Ascending aorta (tissue), 2 donors: ENCODE results near the gene LRIG2. TPM values are rescaled to one million over a fixed set of nuclear protein-coding genes. Genes with fewer than 3 reads are reported as not detected.

Experiments used
- DNase-seq, 2 donors: peaks; one replicate each; pipeline ENCODE4 v3.0.0-alpha.2; 2019; ENCODE audit warnings: low spot score in 2 of 2
- H3K27ac ChIP-seq, 2 donors: fragments of 200-600 bp; sonication (generic); one replicate each; pipeline ENCODE4 v1.5.1; 2016 to 2017; ENCODE audit warnings: mild to moderate bottlenecking in 1 of 2
- H3K27me3 ChIP-seq: fragments of 200-600 bp; sonication (generic); one replicate; pipeline ENCODE4 v1.5.1; 2017
- H3K36me3 ChIP-seq, 2 donors: fragments of 200-600 bp; sonication (generic); one replicate each; pipeline ENCODE4 v1.5.1; 2016
- H3K4me1 ChIP-seq, 2 donors: fragments of 200-600 bp; sonication (generic); one replicate each; pipeline ENCODE4 v1.5.1; 2016 to 2017; ENCODE audit warnings: mild to moderate bottlenecking in 1 of 2
- H3K4me3 ChIP-seq, 2 donors: fragments of 200-600 bp; sonication (generic); one replicate each; pipeline ENCODE4 v1.5.1; 2016 to 2017; ENCODE audit warnings: mild to moderate bottlenecking in 1 of 2
- H3K9me3 ChIP-seq, 2 donors: fragments of 200-600 bp; sonication (generic); one replicate each; pipeline ENCODE4 v1.5.1; 2016
- CTCF ChIP-seq, 3 experiments: fragments of 200-600 bp in 2 of 3; fragments of 450-650 bp in 1 of 3; sonication (generic) in 2 of 3; IDR thresholded peaks; one replicate each; pipeline ENCODE4 v1.5.1; 2016 to 2019; ENCODE audit warnings: antibody characterized with exemption in 3 of 3, mild to moderate bottlenecking in 1 of 3, moderate library complexity in 1 of 3
- intact Hi-C: fragments of 100-400 bp; cut with DNase I; formaldehyde crosslinking; loops from one replicate; pipeline ENCODE4 v1.15.1; 2023
- total RNA-seq: library from RNA; depleted of rRNA; stranded (reverse); fragments of >200 nt; gene quantifications from one replicate; pipeline ENCODE4 v1.1.0, GENCODE V29; 2016

The LRIG2 gene
- total RNA-seq, 1 donor from 2014 or later: 16.1 TPM

DNA sequence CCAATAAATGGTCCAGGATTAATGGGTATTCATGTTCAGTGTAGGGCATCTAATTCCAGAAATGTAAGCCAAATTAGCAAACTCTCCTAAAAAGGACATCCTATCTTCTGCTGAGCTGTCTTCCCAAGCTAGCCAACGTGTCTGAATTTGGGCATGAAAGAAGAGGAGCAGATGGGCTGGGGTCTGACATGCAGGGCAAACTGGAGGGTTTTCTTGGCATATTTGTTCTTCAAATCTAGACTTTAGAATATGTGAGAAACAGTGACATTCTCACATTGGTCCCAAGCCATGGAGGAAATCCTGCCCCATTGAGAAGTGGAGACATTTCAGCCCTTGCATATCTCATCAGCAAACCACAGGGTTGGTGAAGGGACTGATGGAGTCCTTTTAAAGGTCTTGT lies 67.2 kb downstream of the LRIG2 start:
- no peak for DNase-seq
- H3K27ac ChIP-seq: no peak overlapping the region
- H3K4me3 ChIP-seq: no peak overlapping the region
- no peaks in the 10 kb centered on the region for H3K9me3 ChIP-seq
- H3K4me1 ChIP-seq: peaks cover 0 to 2% of the 10 kb centered on the region in 2 donors
- intact Hi-C loops: loop anchor here (1.0 kb wide), 1 partner anchor 538 kb away; no protein-coding TSS in a partner anchor
- H3K36me3 ChIP-seq: no peaks in the 10 kb centered on the region
- no peaks in the 10 kb centered on the region for H3K27me3 ChIP-seq
- no peak for TF ChIP-seq CTCF (IDR thresholded peaks at IDR 0.05)

DNA sequence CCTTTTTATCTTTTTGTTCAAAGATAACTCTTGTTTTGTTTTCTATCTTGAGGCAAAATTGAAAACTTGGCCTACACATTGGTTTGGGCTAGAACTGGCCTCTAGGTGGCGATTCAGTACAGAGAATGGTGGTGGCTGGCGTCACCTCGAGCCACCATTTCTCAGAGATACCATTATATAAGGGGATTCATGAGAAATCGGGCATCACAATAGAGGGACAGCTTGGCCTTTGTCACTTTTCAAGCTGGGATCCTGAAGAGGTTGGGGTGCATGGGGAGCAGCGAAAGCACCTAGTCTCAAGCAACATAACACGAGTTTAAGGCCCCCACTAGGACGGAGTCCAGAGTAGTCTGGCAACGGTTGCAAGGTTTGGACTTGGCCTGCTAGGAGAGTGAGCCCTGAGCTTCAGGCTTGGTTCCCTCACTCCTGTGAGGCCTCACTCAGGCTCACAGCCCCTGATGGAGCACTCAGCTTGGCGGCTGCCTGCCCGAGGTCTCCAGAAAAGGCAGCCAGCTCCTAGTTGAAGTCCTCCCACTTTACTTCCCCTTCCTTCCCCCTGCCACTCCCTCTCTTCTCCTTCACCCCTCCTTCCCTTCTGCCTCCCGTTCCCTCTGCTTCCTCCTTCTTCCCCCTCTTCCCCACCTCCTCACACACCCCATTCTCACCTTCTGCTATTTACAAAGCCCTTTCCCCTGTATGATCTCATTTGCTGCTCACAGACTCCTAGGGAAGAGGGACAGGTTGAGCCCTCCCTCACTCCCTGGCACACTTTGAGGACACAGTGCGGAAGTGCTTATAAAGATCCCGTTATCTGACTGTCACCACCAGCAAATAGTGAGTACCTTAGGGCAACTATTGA lies 67.8 kb downstream of the LRIG2 start:
- DNase-seq: peak in 1 of 2 donors; percentile 73
- peaks cover 0 to 2% of the 10 kb centered on the region in 2 donors for H3K4me1 ChIP-seq
- no peaks in the 10 kb centered on the region for H3K9me3 ChIP-seq
- no peaks in the 10 kb centered on the region for H3K27me3 ChIP-seq
- no peaks in the 10 kb centered on the region for H3K36me3 ChIP-seq
- intact Hi-C loops: loop anchor here (1.0 kb wide), 1 partner anchor 537 kb away; no protein-coding TSS in a partner anchor
- peak; percentile 59 to 86 (median 73) for TF ChIP-seq CTCF (IDR thresholded peaks at IDR 0.05)
- H3K4me3 ChIP-seq: peak overlapping the region in 1 of 2 donors; percentile 25
- no peak overlapping the region for H3K27ac ChIP-seq

- intact Hi-C loops: no loop called here
- TF ChIP-seq CTCF (IDR thresholded peaks at IDR 0.05): no peak
- no peak overlapping the region for H3K4me3 ChIP-seq
These were observed 68.9 kb downstream of the LRIG2 start for GRCh38 chr1:113141650-113142473.

GRCh38 chr1:113142791-113143190 lies 69.8 kb downstream of the LRIG2 start:
- H3K4me3 ChIP-seq: no peak overlapping the region
- H3K27ac ChIP-seq: no peak overlapping the region
- peaks cover 0 to 2% of the 10 kb centered on the region in 2 donors for H3K4me1 ChIP-seq
- H3K36me3 ChIP-seq: no peaks in the 10 kb centered on the region
- DNase-seq: no peak
- intact Hi-C loops: no loop called here
- H3K9me3 ChIP-seq: no peaks in the 10 kb centered on the region
- no peak for TF ChIP-seq CTCF (IDR thresholded peaks at IDR 0.05)
- H3K27me3 ChIP-seq: no peaks in the 10 kb centered on the region

More at GRCh38 chr1:113141650-113142473, 68.9 kb downstream of the LRIG2 start:
- Histone ChIP-seq H3K36me3 (no peaks in the 10 kb centered on the region), H3K4me1 (peaks cover 0 to 2% of the 10 kb centered on the region in 2 donors), H3K27ac (peak overlapping the region in 1 of 2 donors; percentile 26), H3K9me3 (no peaks in the 10 kb centered on the region), H3K27me3 (no peaks in the 10 kb centered on the region)
- no peak for DNase-seq

DNA sequence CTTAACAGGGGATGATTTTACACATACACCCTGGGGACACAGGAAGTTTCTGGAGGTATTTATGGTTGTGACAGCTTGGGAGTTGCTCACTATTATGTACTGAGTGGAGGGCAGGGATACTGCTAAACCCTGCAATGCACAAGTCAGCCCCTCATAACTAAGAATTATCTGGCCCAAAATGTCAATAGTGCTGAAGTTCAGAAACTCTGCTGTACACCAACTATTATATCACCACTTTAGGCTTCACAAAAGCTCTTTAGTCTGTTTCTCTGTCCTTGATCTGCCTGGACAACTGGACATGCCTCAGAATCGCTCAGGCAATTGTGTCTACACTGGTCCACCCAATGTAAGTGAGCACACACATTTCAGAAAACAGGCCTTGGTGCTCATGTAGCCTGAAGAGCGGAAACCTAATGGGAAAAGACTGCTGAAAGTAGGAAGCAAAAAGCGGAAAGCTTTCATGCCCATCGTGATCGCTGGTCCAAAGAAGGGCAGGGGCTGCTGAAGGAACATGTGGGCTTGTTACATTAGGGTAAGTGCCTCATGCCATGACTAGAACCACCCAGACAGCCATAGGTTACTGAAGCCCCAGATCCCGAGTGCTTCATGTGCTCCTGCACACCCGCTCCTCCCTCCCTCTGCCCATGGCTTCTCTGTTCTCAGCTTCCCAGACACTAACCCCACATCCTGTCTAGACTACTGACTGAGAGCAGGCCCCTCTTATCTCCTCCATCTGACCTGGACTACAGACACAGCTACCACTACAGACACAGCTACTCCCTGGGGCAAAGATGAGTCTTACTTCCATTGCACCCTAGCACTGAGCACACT lies 73.5 kb downstream of the LRIG2 start:
- no peak overlapping the region for H3K27ac ChIP-seq
- no peak overlapping the region for H3K4me3 ChIP-seq
- intact Hi-C loops: no loop called here
- DNase-seq: no peak
- no peak for TF ChIP-seq CTCF (IDR thresholded peaks at IDR 0.05)
- H3K4me1 ChIP-seq: no peaks in the 10 kb centered on the region
- no peaks in the 10 kb centered on the region for H3K36me3 ChIP-seq
- no peaks in the 10 kb centered on the region for H3K27me3 ChIP-seq
- no peaks in the 10 kb centered on the region for H3K9me3 ChIP-seq
